ENCODE measurements around the gene SCP2. TPM values are rescaled to one million over a fixed set of nuclear protein-coding genes. Genes with fewer than 3 reads are reported as not detected.

SCP2 gene
- total RNA-seq (2022; extraction: Qiagen RNA extraction; ENCODE audit: low read depth): 45.9 to 85.5 TPM (median 49.9 TPM) in 5 replicates

GRCh38 chr1:52927212-52928014 lies at the start of gene SCP2:
SCP2 (plus strand) TSS chr1:52927276; CDS start chr1:52927397, 121 bp downstream.

GRCh38 chr1:53061859-53062707 lies 135.0 kb downstream of the SCP2 start, which contains the start of gene PODN:
PODN (plus strand) TSS chr1:53062213; CDS start chr1:53069856, 7,643 bp downstream.

Other genes starting within 250 kb of the SCP2 start
- 17.4 to 23.8 TPM (median 21.7 TPM) in 5 replicates for gene COA7, start 228.9 kb upstream of the SCP2 start, total RNA-seq (2022; extraction: Qiagen RNA extraction; ENCODE audit: low read depth)
- 2.0 to 6.1 TPM (median 5.1 TPM) in 5 replicates for gene ZYG11B, start 200.8 kb upstream of the SCP2 start, total RNA-seq (2022; extraction: Qiagen RNA extraction; ENCODE audit: low read depth)
- 2.2 to 2.9 TPM (median 2.4 TPM) in 5 replicates for gene ZYG11A, start 84.5 kb upstream of the SCP2 start, total RNA-seq (2022; extraction: Qiagen RNA extraction; ENCODE audit: low read depth)
- 9.7 to 14.8 TPM (median 10.5 TPM) in 5 replicates for gene ECHDC2, start 5.5 kb upstream of the SCP2 start, total RNA-seq (2022; extraction: Qiagen RNA extraction; ENCODE audit: low read depth)
- not detected in 5 replicates for gene PODN, start 134.9 kb downstream of the SCP2 start, total RNA-seq (2022; extraction: Qiagen RNA extraction; ENCODE audit: low read depth)
- not detected in 5 replicates for gene SLC1A7, start 215.4 kb downstream of the SCP2 start, total RNA-seq (2022; extraction: Qiagen RNA extraction; ENCODE audit: low read depth)